ENCODE measurements around the gene CNST. TPM values are rescaled to one million over a fixed set of nuclear protein-coding genes. Genes with fewer than 3 reads are reported as not detected.

CNST gene
- total and polyA plus RNA-seq, 9 of the 15 experiments (the other 6 are each of a cell fraction or from before 2014, with no cell fraction given) = 17.0 to 55.3 (median 30.8) TPM

DNA sequence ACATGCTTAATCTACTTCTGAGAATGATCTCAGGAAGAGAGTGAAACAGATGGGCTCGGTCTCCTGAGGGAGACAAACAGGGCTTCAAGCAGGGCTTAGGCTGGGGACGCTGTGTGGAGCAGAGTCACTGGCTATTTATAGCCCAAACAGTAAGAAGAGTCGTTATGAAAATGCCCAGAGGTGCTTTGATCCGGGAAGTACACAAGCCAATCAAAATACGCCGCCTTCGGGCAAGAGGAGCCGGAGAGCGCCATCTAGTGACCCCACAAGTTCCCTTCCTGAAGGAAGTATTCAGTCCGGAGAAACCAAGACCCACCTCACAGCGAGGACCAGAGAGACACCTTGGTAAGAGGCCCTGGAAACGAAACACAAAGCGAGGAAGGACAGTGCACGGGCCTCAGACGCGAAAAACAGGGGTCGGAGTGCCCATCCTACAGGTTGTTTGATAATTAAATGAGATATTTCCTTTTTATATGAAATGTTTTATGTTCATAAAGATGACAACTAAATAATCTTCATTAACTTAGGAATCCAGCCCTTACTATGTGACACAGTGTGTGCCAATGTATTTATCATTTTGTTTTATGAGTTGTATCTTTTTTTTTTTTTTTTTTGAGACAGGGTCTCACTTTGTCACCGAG is 133.0 kb downstream of the CNST start (continued):
- peak; percentile 39 for TF ChIP-seq CTCFL (IDR thresholded peaks at IDR 0.05; ENCODE audit: borderline replicate concordance, insufficient read depth, low read depth, low read length, poor library complexity, severe bottlenecking)
- 0 out of 2 replicates have a peak, but pooled peaks have one; percentile 25 for TF ChIP-seq DEAF1 (CRISPR knock-in tag; IDR thresholded peaks at IDR 0.05)
- TF ChIP-seq ZNF347 (CRISPR knock-in tag; IDR thresholded peaks at IDR 0.05; ENCODE audit: low read depth) = no peak
- TF ChIP-seq, protein P1, sequence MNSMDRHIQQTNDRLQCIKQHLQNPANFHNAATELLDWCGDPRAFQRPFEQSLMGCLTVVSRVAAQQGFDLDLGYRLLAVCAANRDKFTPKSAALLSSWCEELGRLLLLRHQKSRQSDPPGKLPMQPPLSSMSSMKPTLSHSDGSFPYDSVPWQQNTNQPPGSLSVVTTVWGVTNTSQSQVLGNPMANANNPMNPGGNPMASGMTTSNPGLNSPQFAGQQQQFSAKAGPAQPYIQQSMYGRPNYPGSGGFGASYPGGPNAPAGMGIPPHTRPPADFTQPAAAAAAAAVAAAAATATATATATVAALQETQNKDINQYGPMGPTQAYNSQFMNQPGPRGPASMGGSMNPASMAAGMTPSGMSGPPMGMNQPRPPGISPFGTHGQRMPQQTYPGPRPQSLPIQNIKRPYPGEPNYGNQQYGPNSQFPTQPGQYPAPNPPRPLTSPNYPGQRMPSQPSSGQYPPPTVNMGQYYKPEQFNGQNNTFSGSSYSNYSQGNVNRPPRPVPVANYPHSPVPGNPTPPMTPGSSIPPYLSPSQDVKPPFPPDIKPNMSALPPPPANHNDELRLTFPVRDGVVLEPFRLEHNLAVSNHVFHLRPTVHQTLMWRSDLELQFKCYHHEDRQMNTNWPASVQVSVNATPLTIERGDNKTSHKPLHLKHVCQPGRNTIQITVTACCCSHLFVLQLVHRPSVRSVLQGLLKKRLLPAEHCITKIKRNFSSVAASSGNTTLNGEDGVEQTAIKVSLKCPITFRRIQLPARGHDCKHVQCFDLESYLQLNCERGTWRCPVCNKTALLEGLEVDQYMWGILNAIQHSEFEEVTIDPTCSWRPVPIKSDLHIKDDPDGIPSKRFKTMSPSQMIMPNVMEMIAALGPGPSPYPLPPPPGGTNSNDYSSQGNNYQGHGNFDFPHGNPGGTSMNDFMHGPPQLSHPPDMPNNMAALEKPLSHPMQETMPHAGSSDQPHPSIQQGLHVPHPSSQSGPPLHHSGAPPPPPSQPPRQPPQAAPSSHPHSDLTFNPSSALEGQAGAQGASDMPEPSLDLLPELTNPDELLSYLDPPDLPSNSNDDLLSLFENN (IDR thresholded peaks at IDR 0.05; ENCODE audit: low read depth in 2 of 2, low read length in 2 of 2) = 0 out of 4 replicates have a peak, but pooled peaks of 1 of the 2 experiments have one; percentile 30
- no peak for TF ChIP-seq UBTF (IDR thresholded peaks at IDR 0.05; ENCODE audit: borderline replicate concordance in 1 of 2, low read depth in 2 of 2, low read length in 2 of 2)
- no peak for TF ChIP-seq ARHGAP35 (IDR thresholded peaks at IDR 0.05; ENCODE audit: partially characterized antibody)
- TF ChIP-seq ZNF79 (CRISPR knock-in tag; IDR thresholded peaks at IDR 0.05; ENCODE audit: low read depth) = no peak
- TF ChIP-seq, protein P2, sequence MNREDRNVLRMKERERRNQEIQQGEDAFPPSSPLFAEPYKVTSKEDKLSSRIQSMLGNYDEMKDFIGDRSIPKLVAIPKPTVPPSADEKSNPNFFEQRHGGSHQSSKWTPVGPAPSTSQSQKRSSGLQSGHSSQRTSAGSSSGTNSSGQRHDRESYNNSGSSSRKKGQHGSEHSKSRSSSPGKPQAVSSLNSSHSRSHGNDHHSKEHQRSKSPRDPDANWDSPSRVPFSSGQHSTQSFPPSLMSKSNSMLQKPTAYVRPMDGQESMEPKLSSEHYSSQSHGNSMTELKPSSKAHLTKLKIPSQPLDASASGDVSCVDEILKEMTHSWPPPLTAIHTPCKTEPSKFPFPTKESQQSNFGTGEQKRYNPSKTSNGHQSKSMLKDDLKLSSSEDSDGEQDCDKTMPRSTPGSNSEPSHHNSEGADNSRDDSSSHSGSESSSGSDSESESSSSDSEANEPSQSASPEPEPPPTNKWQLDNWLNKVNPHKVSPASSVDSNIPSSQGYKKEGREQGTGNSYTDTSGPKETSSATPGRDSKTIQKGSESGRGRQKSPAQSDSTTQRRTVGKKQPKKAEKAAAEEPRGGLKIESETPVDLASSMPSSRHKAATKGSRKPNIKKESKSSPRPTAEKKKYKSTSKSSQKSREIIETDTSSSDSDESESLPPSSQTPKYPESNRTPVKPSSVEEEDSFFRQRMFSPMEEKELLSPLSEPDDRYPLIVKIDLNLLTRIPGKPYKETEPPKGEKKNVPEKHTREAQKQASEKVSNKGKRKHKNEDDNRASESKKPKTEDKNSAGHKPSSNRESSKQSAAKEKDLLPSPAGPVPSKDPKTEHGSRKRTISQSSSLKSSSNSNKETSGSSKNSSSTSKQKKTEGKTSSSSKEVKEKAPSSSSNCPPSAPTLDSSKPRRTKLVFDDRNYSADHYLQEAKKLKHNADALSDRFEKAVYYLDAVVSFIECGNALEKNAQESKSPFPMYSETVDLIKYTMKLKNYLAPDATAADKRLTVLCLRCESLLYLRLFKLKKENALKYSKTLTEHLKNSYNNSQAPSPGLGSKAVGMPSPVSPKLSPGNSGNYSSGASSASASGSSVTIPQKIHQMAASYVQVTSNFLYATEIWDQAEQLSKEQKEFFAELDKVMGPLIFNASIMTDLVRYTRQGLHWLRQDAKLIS (CRISPR knock-in tag; IDR thresholded peaks at IDR 0.05) = no peak
- peak; percentile 80 to 90 for TF ChIP-seq RAD21 (CRISPR knock-in tag; conservative IDR thresholded peaks at IDR 0.05 in 1 of 2, IDR thresholded peaks at IDR 0.05 in 1 of 2)
- peak; percentile 52; the same call in 1 of the 2 replicates for TF ChIP-seq CXXC5 (CRISPR knock-in tag; IDR thresholded peaks at IDR 0.05)
- no peak for TF ChIP-seq NUFIP1 (IDR thresholded peaks at IDR 0.05; ENCODE audit: partially characterized antibody)

Data from K562 (cell line).